Lower lobe of right lung (tissue), 2 donors: ENCODE results near the gene POPDC3. TPM values are rescaled to one million over a fixed set of nuclear protein-coding genes. Genes with fewer than 3 reads are reported as not detected.

ENCODE experiments used
- ATAC-seq, 2 donors: fragments of 200-7000 bp; cut with Tn5 transposase; one replicate each; pipeline ENCODE4 v1.9.1; 2020 to 2022; ENCODE audit warnings: mild to moderate bottlenecking in 2 of 2, moderate library complexity in 2 of 2
- DNase-seq: peaks from one replicate; pipeline ENCODE4 v3.0.0-alpha.2; 2020
- H3K27ac ChIP-seq: fragments of 200-600 bp; one replicate; pipeline ENCODE4 v1.8.0; 2022
- H3K27me3 ChIP-seq: fragments of 200-600 bp; one replicate; pipeline ENCODE4 v1.8.0; 2022; ENCODE audit warnings: low read depth
- H3K36me3 ChIP-seq: fragments of 200-600 bp; one replicate; pipeline ENCODE4 v1.8.0; 2022; ENCODE audit warnings: mild to moderate bottlenecking
- H3K4me1 ChIP-seq: fragments of 200-600 bp; one replicate; pipeline ENCODE4 v1.8.0; 2022
- H3K4me3 ChIP-seq: fragments of 200-600 bp; one replicate; pipeline ENCODE4 v1.8.0; 2022; ENCODE audit warnings: mild to moderate bottlenecking
- H3K9me3 ChIP-seq: fragments of 200-600 bp; one replicate; pipeline ENCODE4 v1.8.0; 2022
- intact Hi-C: fragments of 100-400 bp; cut with DNase I; formaldehyde crosslinking; loops from one replicate; pipeline ENCODE4 v1.11.0; 2022
- total RNA-seq: library from RNA; stranded (reverse); fragmentation: NEBNext Ultra II Directional; extraction: Animal tissue kit (Norgen Biotek cat#: 25700); gene quantifications from one replicate; pipeline ENCODE4 v1.2.1, GENCODE V29; 2021
- TF ChIP-seq, protein P1 (sequence below): fragments of 200-600 bp; IDR thresholded peaks from one replicate; pipeline ENCODE4 v1.8.0; 2022; ENCODE audit warnings: antibody characterized with exemption, mild to moderate bottlenecking
- donor health status: DM: no; HTN: yes; CAD: no; lungs with severe emphysema.

POPDC3 gene
- total RNA-seq, 1 donor from 2014 or later = 0.80 TPM

DNA sequence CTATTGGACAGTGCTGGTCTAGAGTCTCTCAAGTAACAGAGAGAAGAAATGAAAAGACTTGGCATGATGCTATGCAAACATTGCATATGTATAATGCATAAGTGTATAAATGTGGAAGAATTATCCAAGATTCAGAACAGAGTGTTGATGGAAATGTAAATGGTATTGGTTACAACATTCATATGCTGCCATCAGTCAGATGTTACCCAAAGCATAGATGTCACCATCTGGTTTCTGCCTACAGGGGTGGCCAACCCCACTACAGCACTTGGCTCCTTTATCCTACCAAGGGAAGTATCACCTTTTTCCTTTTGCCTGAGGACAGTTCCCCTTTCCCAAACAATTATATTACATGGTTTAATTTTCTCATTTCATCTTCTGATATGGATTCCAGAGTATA, 11.9 kb downstream of the POPDC3 start:
- DNase-seq (no peak), ATAC-seq (no peak)
- H3K4me3 ChIP-seq = no peak overlapping the region
- intact Hi-C loops = no loop called here
- H3K27me3 ChIP-seq = no peaks in the 10 kb centered on the region
- H3K4me1 ChIP-seq = no peaks in the 10 kb centered on the region
- H3K27ac ChIP-seq = no peak overlapping the region
- TF ChIP-seq, protein P1, sequence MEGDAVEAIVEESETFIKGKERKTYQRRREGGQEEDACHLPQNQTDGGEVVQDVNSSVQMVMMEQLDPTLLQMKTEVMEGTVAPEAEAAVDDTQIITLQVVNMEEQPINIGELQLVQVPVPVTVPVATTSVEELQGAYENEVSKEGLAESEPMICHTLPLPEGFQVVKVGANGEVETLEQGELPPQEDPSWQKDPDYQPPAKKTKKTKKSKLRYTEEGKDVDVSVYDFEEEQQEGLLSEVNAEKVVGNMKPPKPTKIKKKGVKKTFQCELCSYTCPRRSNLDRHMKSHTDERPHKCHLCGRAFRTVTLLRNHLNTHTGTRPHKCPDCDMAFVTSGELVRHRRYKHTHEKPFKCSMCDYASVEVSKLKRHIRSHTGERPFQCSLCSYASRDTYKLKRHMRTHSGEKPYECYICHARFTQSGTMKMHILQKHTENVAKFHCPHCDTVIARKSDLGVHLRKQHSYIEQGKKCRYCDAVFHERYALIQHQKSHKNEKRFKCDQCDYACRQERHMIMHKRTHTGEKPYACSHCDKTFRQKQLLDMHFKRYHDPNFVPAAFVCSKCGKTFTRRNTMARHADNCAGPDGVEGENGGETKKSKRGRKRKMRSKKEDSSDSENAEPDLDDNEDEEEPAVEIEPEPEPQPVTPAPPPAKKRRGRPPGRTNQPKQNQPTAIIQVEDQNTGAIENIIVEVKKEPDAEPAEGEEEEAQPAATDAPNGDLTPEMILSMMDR = no peak
- H3K9me3 ChIP-seq = no peaks in the 10 kb centered on the region
- H3K36me3 ChIP-seq = no peaks in the 10 kb centered on the region

DNA sequence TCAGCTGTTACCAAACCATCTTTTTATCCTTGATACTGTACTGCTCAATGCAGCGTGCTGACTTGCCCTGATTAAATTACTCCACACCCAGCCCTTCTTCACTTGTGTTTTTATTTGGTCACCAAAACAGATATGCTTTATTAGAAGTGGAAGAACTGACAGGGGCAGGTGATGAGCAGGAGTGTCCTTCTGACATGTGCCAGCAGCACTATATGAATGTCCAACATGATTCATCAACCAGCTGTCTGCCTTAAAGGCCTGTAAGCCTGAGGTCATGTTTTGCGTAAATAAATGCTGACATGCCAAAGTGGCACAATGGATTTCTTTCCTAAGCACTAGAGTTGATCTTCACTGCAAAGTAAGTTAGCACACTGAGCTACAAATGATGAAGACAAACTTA, 15.4 kb downstream of the POPDC3 start:
- Histone ChIP-seq H3K9me3 (no peaks in the 10 kb centered on the region), H3K4me1 (no peaks in the 10 kb centered on the region), H3K36me3 (no peaks in the 10 kb centered on the region), H3K27ac (no peak overlapping the region), H3K4me3 (no peak overlapping the region), H3K27me3 (no peaks in the 10 kb centered on the region)
- no peak for DNase-seq
- TF ChIP-seq, protein P1 = no peak
- ATAC-seq = no peak
- intact Hi-C loops = no loop called here

DNA sequence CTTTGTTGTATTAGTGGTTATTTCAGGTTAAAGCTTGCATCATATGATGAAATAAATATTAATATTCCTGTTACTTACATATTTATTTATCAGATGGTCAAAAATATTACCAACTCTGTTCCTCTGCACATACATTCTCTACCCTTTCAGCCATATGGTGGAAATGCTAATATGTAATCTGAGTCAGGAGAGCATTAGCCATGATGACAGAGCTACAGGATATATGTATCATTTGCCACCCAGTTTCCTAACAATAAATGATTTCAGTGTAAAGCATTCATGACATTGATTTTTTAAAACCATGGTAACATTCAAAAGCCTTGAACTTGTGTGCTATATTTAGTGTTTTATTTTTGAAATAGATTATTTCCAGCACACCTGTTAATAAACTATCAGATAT, 16.6 kb downstream of the POPDC3 start:
- ATAC-seq (no peak), DNase-seq (no peak)
- Histone ChIP-seq H3K4me1 (no peaks in the 10 kb centered on the region), H3K27ac (no peak overlapping the region), H3K36me3 (no peaks in the 10 kb centered on the region), H3K27me3 (no peaks in the 10 kb centered on the region), H3K4me3 (no peak overlapping the region), H3K9me3 (no peaks in the 10 kb centered on the region)
- TF ChIP-seq, protein P1 = no peak
- intact Hi-C loops = no loop called here

DNA sequence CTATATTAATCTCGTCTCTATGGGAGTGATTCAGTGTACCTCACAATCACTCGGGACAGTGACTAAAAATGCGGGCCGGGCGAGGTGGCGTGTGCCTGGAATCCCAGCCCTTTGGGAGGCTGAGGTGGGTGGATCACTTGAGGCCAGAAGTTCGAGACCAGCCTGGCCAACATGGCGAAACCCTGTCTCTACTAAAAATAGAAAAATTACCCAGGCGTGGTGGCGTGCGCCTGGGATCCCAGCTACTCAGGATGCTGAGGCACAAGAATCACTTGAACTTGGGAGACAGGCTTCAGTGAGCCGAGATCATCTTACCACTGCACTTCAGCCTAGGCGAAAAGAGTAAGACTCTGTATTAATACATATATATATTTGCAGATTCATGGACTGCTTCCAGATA, 17.4 kb downstream of the POPDC3 start:
- intact Hi-C loops = no loop called here
- Histone ChIP-seq H3K4me3 (no peak overlapping the region), H3K27me3 (no peaks in the 10 kb centered on the region), H3K9me3 (no peaks in the 10 kb centered on the region), H3K36me3 (no peaks in the 10 kb centered on the region), H3K4me1 (no peaks in the 10 kb centered on the region), H3K27ac (no peak overlapping the region)
- DNase-seq = no peak
- ATAC-seq = no peak
- TF ChIP-seq, protein P1 = no peak

DNA sequence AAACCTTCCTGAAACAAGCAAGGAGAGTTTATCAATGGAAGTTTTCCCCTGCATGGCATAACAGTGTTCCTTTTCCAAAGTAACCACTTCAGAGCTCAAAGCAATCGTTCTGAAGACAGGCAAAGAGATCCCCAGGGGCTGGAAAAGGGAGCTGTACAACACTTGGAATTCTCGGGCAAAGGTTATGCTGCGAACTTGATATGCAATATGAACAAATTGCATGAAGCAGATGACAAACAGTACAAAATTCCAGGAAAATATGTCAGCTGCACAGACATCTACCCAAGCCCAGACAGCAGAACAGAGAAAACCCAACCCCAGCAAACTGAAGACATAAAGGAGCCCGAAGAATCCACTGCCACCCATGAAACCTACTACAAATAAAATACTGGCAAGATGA, 18.4 kb downstream of the POPDC3 start:
- TF ChIP-seq, protein P1 = no peak
- no peaks in the 10 kb centered on the region for H3K9me3 ChIP-seq
- ATAC-seq (no peak), DNase-seq (no peak)
- intact Hi-C loops = no loop called here
- H3K27me3 ChIP-seq = no peaks in the 10 kb centered on the region
- no peak overlapping the region for H3K27ac ChIP-seq
- H3K4me3 ChIP-seq = no peak overlapping the region
- H3K4me1 ChIP-seq = no peaks in the 10 kb centered on the region
- H3K36me3 ChIP-seq = no peaks in the 10 kb centered on the region

DNA sequence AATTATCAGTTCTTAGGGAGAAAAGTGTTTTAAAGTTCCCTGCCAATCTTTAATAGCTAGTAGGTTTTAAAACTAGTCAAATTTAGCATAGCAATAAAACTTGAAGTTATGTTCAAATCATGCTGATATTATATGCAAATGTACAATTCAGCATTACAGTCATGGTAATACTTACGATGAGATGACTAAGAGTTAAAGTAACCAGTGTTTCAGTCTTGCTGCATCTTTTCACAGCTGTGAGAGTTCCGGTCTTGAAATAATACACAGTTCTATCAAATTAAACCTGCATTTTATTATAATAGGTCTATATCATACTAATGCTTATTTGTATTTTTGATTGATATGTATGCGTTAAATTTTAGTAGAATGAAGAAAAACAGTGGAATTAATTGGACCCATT, 26.1 kb downstream of the POPDC3 start:
- Histone ChIP-seq H3K27me3 (no peaks in the 10 kb centered on the region), H3K4me1 (no peaks in the 10 kb centered on the region), H3K9me3 (no peaks in the 10 kb centered on the region), H3K4me3 (no peak overlapping the region), H3K36me3 (no peaks in the 10 kb centered on the region), H3K27ac (no peak overlapping the region)
- TF ChIP-seq, protein P1 = no peak
- intact Hi-C loops = no loop called here
- ATAC-seq = no peak
- no peak for DNase-seq
